Loucy (cell line): ENCODE results near the gene PLA2G4F.

Experiments
- H2AFZ ChIP-seq: fragments of 200-600 bp; sonication (generic); 2 replicates; pipeline ENCODE4 v1.6.0; 2016; ENCODE audit warnings: antibody characterized with exemption, mild to moderate bottlenecking, low read length, moderate library complexity
- H3F3A ChIP-seq: fragments of 200-600 bp; 2 replicates; pipeline ENCODE4 v1.6.0; 2016; ENCODE audit warnings: antibody characterized with exemption, low read depth, mild to moderate bottlenecking
- H3K27me3 ChIP-seq: fragments of 200-600 bp; sonication (generic); 2 replicates; pipeline ENCODE4 v1.6.1; 2014; ENCODE audit warnings: low read length, mild to moderate bottlenecking; ENCODE audit not compliant: insufficient read depth, poor library complexity, severe bottlenecking
- H3K36me3 ChIP-seq: fragments of 200-600 bp; sonication (generic); 2 replicates; pipeline ENCODE4 v1.6.1; 2016; ENCODE audit warnings: low read length; ENCODE audit not compliant: insufficient read depth
- H3K4me1 ChIP-seq: fragments of 200-600 bp; sonication (generic); 2 replicates; pipeline ENCODE4 v1.5.1; 2014; ENCODE audit warnings: low read length, mild to moderate bottlenecking; ENCODE audit not compliant: insufficient read depth, poor library complexity, severe bottlenecking
- H3K4me2 ChIP-seq: fragments of 200-600 bp; sonication (generic); 2 replicates; pipeline ENCODE4 v1.6.0; 2014; ENCODE audit warnings: antibody characterized with exemption, low read length, low read depth, mild to moderate bottlenecking; ENCODE audit not compliant: poor library complexity, severe bottlenecking
- H3K4me3 ChIP-seq: fragments of 200-600 bp; sonication (generic); 2 replicates; pipeline ENCODE4 v1.5.1; 2014; ENCODE audit warnings: low read length, mild to moderate bottlenecking, mixed read lengths; ENCODE audit not compliant: poor library complexity, severe bottlenecking
- H3K79me2 ChIP-seq: fragments of 200-600 bp; sonication (generic); 2 replicates; pipeline ENCODE4 v1.6.1; 2014; ENCODE audit warnings: low read length; ENCODE audit not compliant: insufficient read depth
- H3K9ac ChIP-seq: fragments of 200-600 bp; sonication (generic); 2 replicates; pipeline ENCODE4 v1.6.0; 2014; ENCODE audit warnings: mild to moderate bottlenecking, low read depth, low read length, moderate library complexity; ENCODE audit not compliant: poor library complexity, severe bottlenecking
- H3K9me2 ChIP-seq: fragments of 200-600 bp; sonication (generic); replicated peaks from 2 replicates; pipeline ENCODE4 v1.6.1; 2016; ENCODE audit warnings: low read depth, low read length, mixed read lengths
- H3K9me3 ChIP-seq: fragments of 200-600 bp; sonication (generic); 2 replicates; pipeline ENCODE4 v1.6.1; 2014; ENCODE audit warnings: mild to moderate bottlenecking, antibody characterized with exemption, low read length, low read depth; ENCODE audit not compliant: insufficient read depth
- H4K20me1 ChIP-seq: fragments of 200-600 bp; sonication (generic); 2 replicates; pipeline ENCODE4 v1.6.0; 2014; ENCODE audit warnings: antibody characterized with exemption, low read length, mild to moderate bottlenecking; ENCODE audit not compliant: insufficient read depth, poor library complexity, severe bottlenecking
- EZH2phosphoT487 ChIP-seq: fragments of 200-600 bp; IDR thresholded peaks from 2 replicates; pipeline ENCODE4 v1.6.1; 2018; ENCODE audit warnings: antibody characterized with exemption, mild to moderate bottlenecking, moderate library complexity, borderline replicate concordance
- TF ChIP-seq, protein P1 (sequence below): fragments of 200-600 bp; sonication (generic); conservative IDR thresholded peaks from 2 replicates; pipeline ENCODE4 v1.5.1; 2014; ENCODE audit warnings: mild to moderate bottlenecking, antibody characterized with exemption, low read length

The PLA2G4F gene

DNA sequence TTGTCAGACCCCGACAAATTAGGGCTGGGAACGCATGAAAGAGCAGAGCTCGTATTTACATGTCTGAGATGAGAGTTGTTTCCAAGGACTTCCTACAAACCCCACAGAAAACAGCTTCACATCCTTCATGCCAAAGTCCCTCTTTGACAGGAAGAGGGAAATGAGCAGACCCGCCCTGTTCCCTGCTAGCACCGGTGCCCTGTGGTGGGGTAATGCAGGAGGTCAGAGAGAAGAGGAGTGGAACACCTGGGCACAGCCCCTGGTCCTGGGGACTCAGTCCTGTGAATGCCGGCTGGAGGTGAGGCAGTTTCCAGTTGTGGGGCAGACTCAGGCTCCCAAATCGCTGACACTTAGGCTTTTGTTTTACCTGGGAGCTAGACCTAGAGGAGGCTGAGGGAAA, 66.1 kb downstream of the PLA2G4F start:
- H3K9ac ChIP-seq = no peak overlapping the region
- no peaks in the 10 kb centered on the region for H4K20me1 ChIP-seq
- no peak overlapping the region for H3K4me3 ChIP-seq
- no peaks in the 10 kb centered on the region for H3K36me3 ChIP-seq
- no peak overlapping the region for H2AFZ ChIP-seq
- TF ChIP-seq EZH2phosphoT487 = no peak
- TF ChIP-seq, protein P1, sequence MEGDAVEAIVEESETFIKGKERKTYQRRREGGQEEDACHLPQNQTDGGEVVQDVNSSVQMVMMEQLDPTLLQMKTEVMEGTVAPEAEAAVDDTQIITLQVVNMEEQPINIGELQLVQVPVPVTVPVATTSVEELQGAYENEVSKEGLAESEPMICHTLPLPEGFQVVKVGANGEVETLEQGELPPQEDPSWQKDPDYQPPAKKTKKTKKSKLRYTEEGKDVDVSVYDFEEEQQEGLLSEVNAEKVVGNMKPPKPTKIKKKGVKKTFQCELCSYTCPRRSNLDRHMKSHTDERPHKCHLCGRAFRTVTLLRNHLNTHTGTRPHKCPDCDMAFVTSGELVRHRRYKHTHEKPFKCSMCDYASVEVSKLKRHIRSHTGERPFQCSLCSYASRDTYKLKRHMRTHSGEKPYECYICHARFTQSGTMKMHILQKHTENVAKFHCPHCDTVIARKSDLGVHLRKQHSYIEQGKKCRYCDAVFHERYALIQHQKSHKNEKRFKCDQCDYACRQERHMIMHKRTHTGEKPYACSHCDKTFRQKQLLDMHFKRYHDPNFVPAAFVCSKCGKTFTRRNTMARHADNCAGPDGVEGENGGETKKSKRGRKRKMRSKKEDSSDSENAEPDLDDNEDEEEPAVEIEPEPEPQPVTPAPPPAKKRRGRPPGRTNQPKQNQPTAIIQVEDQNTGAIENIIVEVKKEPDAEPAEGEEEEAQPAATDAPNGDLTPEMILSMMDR = no peak
- H3K4me2 ChIP-seq = no peak overlapping the region
- no peaks in the 10 kb centered on the region for H3F3A ChIP-seq
- no peaks in the 10 kb centered on the region for H3K4me1 ChIP-seq
- H3K9me3 ChIP-seq = no peaks in the 10 kb centered on the region
- H3K79me2 ChIP-seq = no peaks in the 10 kb centered on the region
- no peaks in the 10 kb centered on the region for H3K9me2 ChIP-seq
- no peaks in the 10 kb centered on the region for H3K27me3 ChIP-seq

DNA sequence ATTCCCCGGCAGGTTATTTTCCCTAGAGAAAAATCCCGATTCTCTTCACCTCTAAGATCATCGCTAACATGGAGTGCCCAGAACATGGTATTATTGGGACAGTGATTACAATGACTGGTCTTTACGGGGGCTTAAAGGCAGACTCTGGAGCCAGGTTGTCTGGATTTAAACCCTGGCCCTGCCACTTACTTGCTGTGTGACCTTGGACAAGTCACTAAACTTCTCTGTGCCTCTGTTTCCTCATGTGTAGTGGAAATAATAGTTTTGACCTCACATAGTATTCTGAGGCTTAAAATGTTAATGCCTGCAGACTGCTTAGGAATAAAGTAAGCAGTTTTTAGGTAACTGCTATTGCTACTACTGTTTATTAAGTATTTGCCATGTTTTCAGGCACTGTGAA, 66.5 kb downstream of the PLA2G4F start:
- Histone ChIP-seq H3K4me1 (no peaks in the 10 kb centered on the region), H3K27me3 (no peaks in the 10 kb centered on the region), H2AFZ (no peak overlapping the region), H3K9me3 (no peaks in the 10 kb centered on the region), H3K36me3 (no peaks in the 10 kb centered on the region), H3K9me2 (no peaks in the 10 kb centered on the region), H3K4me2 (no peak overlapping the region), H3K79me2 (no peaks in the 10 kb centered on the region), H3K9ac (no peak overlapping the region), H3F3A (no peaks in the 10 kb centered on the region), H4K20me1 (no peaks in the 10 kb centered on the region), H3K4me3 (no peak overlapping the region)
- no peak for TF ChIP-seq EZH2phosphoT487
